GM23338 (cell line): ENCODE data around the gene FBXO17. TPM values are rescaled to one million over a fixed set of nuclear protein-coding genes. Genes with fewer than 3 reads are reported as not detected.

Experiments
- ATAC-seq: fragments of 200-7000 bp; cut with Tn5 transposase; 3 replicates; pipeline ENCODE4 v1.9.1; 2020
- DNase-seq: peaks from one replicate; pipeline ENCODE4 v3.0.0-alpha.2; 2015; ENCODE audit warnings: low spot score
- H2AFZ ChIP-seq: fragments of 200-600 bp; sonication (generic); 2 replicates; pipeline ENCODE4 v1.8.0; 2016; ENCODE audit warnings: antibody characterized with exemption, mild to moderate bottlenecking, moderate library complexity
- H3F3A ChIP-seq: fragments of 200-600 bp; sonication (generic); replicated peaks from 2 replicates; pipeline ENCODE4 v1.8.0; 2017; ENCODE audit warnings: antibody characterized with exemption, mixed run types, low read depth
- H3K27ac ChIP-seq: fragments of 200-600 bp; sonication (generic); 2 replicates; pipeline ENCODE4 v1.6.1; 2016; ENCODE audit warnings: low read depth
- H3K27me3 ChIP-seq: fragments of 200-600 bp; sonication (generic); 2 replicates; pipeline ENCODE4 v1.8.0; 2016; ENCODE audit warnings: mild to moderate bottlenecking, mixed run types, moderate library complexity; ENCODE audit not compliant: insufficient read depth
- H3K36me3 ChIP-seq: fragments of 200-600 bp; sonication (generic); 2 replicates; pipeline ENCODE4 v1.8.0; 2016; ENCODE audit warnings: mild to moderate bottlenecking; ENCODE audit not compliant: insufficient read depth
- H3K4me1 ChIP-seq: fragments of 200-600 bp; sonication (generic); 2 replicates; pipeline ENCODE4 v1.8.0; 2016; ENCODE audit warnings: mild to moderate bottlenecking, moderate library complexity; ENCODE audit not compliant: insufficient read depth
- H3K4me2 ChIP-seq: fragments of 200-600 bp; sonication (generic); 2 replicates; pipeline ENCODE4 v1.7.1; 2017; ENCODE audit warnings: mixed run types
- H3K4me3 ChIP-seq: fragments of 200-600 bp; sonication (generic); 2 replicates; pipeline ENCODE4 v1.6.1; 2016; ENCODE audit warnings: mixed run types
- H3K79me2 ChIP-seq: fragments of 200-600 bp; sonication (generic); replicated peaks from 2 replicates; pipeline ENCODE4 v1.8.0; 2017; ENCODE audit warnings: mild to moderate bottlenecking; ENCODE audit not compliant: insufficient read depth
- H3K9me2 ChIP-seq: fragments of 200-600 bp; sonication (generic); 2 replicates; pipeline ENCODE4 v1.8.0; 2017; ENCODE audit not compliant: insufficient read depth
- H4K20me1 ChIP-seq: fragments of 200-600 bp; sonication (generic); replicated peaks from 2 replicates; pipeline ENCODE4 v1.8.0; 2017; ENCODE audit warnings: mild to moderate bottlenecking; ENCODE audit not compliant: insufficient read depth
- H3K27ac Mint-ChIP-seq: 2 replicates; pipeline ENCODE4 v1.8.0; 2020; ENCODE audit warnings: inconsistent platforms, mild to moderate bottlenecking, moderate library complexity, mixed read lengths
- H3K27me3 Mint-ChIP-seq: 3 replicates; pipeline ENCODE4 v1.8.0; 2022; ENCODE audit warnings: low read depth, mild to moderate bottlenecking, moderate library complexity, mixed read lengths, inconsistent platforms; ENCODE audit not compliant: insufficient read depth, poor library complexity
- H3K36me3 Mint-ChIP-seq: 3 replicates; pipeline ENCODE4 v1.8.0; 2021; ENCODE audit warnings: low read depth, mild to moderate bottlenecking, inconsistent platforms, moderate library complexity, mixed read lengths
- H3K4me1 Mint-ChIP-seq: 3 replicates; pipeline ENCODE4 v1.8.0; 2020; ENCODE audit warnings: mild to moderate bottlenecking, inconsistent platforms, mixed read lengths
- H3K4me3 Mint-ChIP-seq: 3 replicates; pipeline ENCODE4 v1.8.0; 2021; ENCODE audit warnings: moderate library complexity, mild to moderate bottlenecking, inconsistent platforms, mixed read lengths
- H3K9me3 Mint-ChIP-seq: 3 replicates; pipeline ENCODE4 v1.8.0; 2020; ENCODE audit warnings: moderate library complexity, mild to moderate bottlenecking, inconsistent platforms, mixed read lengths
- CREB1 ChIP-seq: fragments of 250-450 bp; sonication (Bioruptor Pico); IDR thresholded peaks from 2 replicates; pipeline ENCODE4 v1.5.0; 2020; ENCODE audit warnings: low read depth, mild to moderate bottlenecking, moderate library complexity
- EZH2 ChIP-seq: fragments of 200-600 bp; sonication (generic); IDR thresholded peaks from one replicate; pipeline ENCODE4 v1.8.0; 2017; ENCODE audit warnings: antibody characterized with exemption, mild to moderate bottlenecking, low read depth; ENCODE audit not compliant: unreplicated experiment
- EZH2phosphoT487 ChIP-seq: fragments of 200-600 bp; sonication (generic); IDR thresholded peaks from one replicate; pipeline ENCODE4 v1.8.1; 2018; ENCODE audit warnings: antibody characterized with exemption; ENCODE audit not compliant: unreplicated experiment
- JUNB ChIP-seq: IDR thresholded peaks from one replicate; pipeline ENCODE4 v1.6.1; 2016; ENCODE audit warnings: antibody characterized with exemption; ENCODE audit not compliant: unreplicated experiment
- NANOG ChIP-seq: IDR thresholded peaks from 2 replicates; pipeline ENCODE4 v1.6.1; 2016; ENCODE audit warnings: antibody characterized with exemption, borderline replicate concordance
- POLR2AphosphoS5 ChIP-seq: IDR thresholded peaks from 2 replicates; pipeline ENCODE4 v1.6.1; 2016; ENCODE audit warnings: antibody characterized with exemption, low read depth
- STAT1 ChIP-seq: IDR thresholded peaks from one replicate; pipeline ENCODE4 v1.6.1; 2016; ENCODE audit warnings: antibody characterized with exemption; ENCODE audit not compliant: unreplicated experiment
- ZNF114 ChIP-seq: fragments of 250-450 bp; sonication (Bioruptor Pico); IDR thresholded peaks from 2 replicates; pipeline ENCODE4 v1.5.0; 2020; ENCODE audit warnings: mild to moderate bottlenecking, moderate library complexity
- ZNF331 ChIP-seq: fragments of 250-450 bp; sonication (Bioruptor Pico); IDR thresholded peaks from 2 replicates; pipeline ENCODE4 v1.5.0; 2020; ENCODE audit warnings: low read depth, mild to moderate bottlenecking, moderate library complexity
- polyA plus RNA-seq: library from polyadenylated mRNA; unstranded; fragments of >200 nt; fragmentation: Nextera tagmentation; extraction: Ambion mirVana; gene quantifications from 2 replicates; pipeline ENCODE4 v1.2.1, GENCODE V29; 2016
- total RNA-seq: library from RNA; depleted of rRNA; stranded (reverse); fragments of >200 nt; shearing (Covaris generic); gene quantifications from 2 replicates; pipeline ENCODE4 v1.2.3, GENCODE V29; 2014
- TF ChIP-seq, protein P1 (sequence below): IDR thresholded peaks from one replicate; pipeline ENCODE4 v1.6.1; 2018; ENCODE audit warnings: antibody characterized with exemption; ENCODE audit not compliant: unreplicated experiment
- TF ChIP-seq, protein P2 (sequence below), 2 experiments: fragments of 200-600 bp in 1 of 2; sonication (generic) in 1 of 2; conservative IDR thresholded peaks; 2 replicates each; pipeline versions ENCODE4 v1.5.1 to v1.6.1; 2016 to 2017; ENCODE audit warnings: antibody characterized with exemption in 2 of 2, low read depth in 2 of 2, mild to moderate bottlenecking in 2 of 2, moderate library complexity in 1 of 2
- TF ChIP-seq, protein P3 (sequence below): IDR thresholded peaks from 2 replicates; pipeline ENCODE4 v1.6.1; 2016; ENCODE audit warnings: antibody characterized with exemption

Gene FBXO17
- total and polyA plus RNA-seq, 2 experiments from 2014 or later, result 17.2 to 29.0 TPM

- Mint-ChIP-seq H3K27me3 (peaks cover 3% of the 10 kb centered on the region), H3K4me1 (peaks cover 3% of the 10 kb centered on the region; the same call in 2 of the 3 replicates), H3K4me3 (no peak overlapping the region; the same call in 2 of the 3 replicates), H3K36me3 (0 out of 3 replicates have a peak, but pooled peaks cover 3% of the 10 kb centered on the region), H3K9me3 (no peaks in the 10 kb centered on the region; the same call in 2 of the 3 replicates), H3K27ac (no peak overlapping the region)
- no peaks in the 10 kb centered on the region for H3K36me3 ChIP-seq
- no peaks in the 10 kb centered on the region for H3K4me1 ChIP-seq
- H3K4me2 ChIP-seq, result no peak overlapping the region
- H3K27ac ChIP-seq, result no peak overlapping the region
- no peak overlapping the region for H2AFZ ChIP-seq
- H3K27me3 ChIP-seq, result no peaks in the 10 kb centered on the region
- peak; percentile 73 for ATAC-seq
- no peak overlapping the region for H3K4me3 ChIP-seq
- TF ChIP-seq CREB1 (CRISPR knock-in tag) (no peak), POLR2AphosphoS5 (no peak), ZNF331 (no peak), EZH2phosphoT487 (no peak), NANOG (no peak), ZNF114 (no peak), EZH2 (no peak), JUNB (no peak), STAT1 (no peak)
- TF ChIP-seq, protein P1, sequence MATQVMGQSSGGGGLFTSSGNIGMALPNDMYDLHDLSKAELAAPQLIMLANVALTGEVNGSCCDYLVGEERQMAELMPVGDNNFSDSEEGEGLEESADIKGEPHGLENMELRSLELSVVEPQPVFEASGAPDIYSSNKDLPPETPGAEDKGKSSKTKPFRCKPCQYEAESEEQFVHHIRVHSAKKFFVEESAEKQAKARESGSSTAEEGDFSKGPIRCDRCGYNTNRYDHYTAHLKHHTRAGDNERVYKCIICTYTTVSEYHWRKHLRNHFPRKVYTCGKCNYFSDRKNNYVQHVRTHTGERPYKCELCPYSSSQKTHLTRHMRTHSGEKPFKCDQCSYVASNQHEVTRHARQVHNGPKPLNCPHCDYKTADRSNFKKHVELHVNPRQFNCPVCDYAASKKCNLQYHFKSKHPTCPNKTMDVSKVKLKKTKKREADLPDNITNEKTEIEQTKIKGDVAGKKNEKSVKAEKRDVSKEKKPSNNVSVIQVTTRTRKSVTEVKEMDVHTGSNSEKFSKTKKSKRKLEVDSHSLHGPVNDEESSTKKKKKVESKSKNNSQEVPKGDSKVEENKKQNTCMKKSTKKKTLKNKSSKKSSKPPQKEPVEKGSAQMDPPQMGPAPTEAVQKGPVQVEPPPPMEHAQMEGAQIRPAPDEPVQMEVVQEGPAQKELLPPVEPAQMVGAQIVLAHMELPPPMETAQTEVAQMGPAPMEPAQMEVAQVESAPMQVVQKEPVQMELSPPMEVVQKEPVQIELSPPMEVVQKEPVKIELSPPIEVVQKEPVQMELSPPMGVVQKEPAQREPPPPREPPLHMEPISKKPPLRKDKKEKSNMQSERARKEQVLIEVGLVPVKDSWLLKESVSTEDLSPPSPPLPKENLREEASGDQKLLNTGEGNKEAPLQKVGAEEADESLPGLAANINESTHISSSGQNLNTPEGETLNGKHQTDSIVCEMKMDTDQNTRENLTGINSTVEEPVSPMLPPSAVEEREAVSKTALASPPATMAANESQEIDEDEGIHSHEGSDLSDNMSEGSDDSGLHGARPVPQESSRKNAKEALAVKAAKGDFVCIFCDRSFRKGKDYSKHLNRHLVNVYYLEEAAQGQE, result no peak
- TF ChIP-seq, protein P2, sequence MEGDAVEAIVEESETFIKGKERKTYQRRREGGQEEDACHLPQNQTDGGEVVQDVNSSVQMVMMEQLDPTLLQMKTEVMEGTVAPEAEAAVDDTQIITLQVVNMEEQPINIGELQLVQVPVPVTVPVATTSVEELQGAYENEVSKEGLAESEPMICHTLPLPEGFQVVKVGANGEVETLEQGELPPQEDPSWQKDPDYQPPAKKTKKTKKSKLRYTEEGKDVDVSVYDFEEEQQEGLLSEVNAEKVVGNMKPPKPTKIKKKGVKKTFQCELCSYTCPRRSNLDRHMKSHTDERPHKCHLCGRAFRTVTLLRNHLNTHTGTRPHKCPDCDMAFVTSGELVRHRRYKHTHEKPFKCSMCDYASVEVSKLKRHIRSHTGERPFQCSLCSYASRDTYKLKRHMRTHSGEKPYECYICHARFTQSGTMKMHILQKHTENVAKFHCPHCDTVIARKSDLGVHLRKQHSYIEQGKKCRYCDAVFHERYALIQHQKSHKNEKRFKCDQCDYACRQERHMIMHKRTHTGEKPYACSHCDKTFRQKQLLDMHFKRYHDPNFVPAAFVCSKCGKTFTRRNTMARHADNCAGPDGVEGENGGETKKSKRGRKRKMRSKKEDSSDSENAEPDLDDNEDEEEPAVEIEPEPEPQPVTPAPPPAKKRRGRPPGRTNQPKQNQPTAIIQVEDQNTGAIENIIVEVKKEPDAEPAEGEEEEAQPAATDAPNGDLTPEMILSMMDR (conservative IDR thresholded peaks at IDR 0.05; ENCODE audit: low read depth in 2 of 2), result no peak
- no peaks in the 10 kb centered on the region for H3K79me2 ChIP-seq
- no peaks in the 10 kb centered on the region for H3F3A ChIP-seq
- H4K20me1 ChIP-seq, result no peaks in the 10 kb centered on the region
- peak; percentile 42 for DNase-seq
- H3K9me2 ChIP-seq, result no peaks in the 10 kb centered on the region
Measured at GRCh38 chr19:38892841-38893240, 82.7 kb downstream of the FBXO17 start.

DNA sequence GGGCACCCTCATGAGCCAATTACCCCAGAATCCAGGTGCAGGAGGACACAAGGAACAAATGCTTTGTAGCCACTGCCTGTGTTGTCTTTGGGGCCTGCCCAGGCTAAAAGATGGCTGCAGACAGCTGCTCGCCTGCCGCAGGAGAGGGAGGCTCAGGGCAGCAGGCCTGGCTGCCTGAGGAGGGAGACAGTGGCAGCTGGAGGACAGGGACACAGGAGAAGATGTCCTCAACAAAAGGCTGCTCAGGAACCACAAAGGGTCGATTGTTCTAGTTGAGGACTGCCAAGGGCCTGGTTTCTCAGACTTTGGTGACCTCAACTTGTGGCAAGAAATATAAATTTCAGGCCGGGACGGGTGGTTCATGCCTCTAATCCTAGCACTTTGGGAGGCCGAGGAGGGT is 83.8 kb downstream of the FBXO17 start:
- Histone ChIP-seq H3K4me1 (no peaks in the 10 kb centered on the region), H3K27me3 (no peaks in the 10 kb centered on the region), H2AFZ (no peak overlapping the region), H3K9me2 (no peaks in the 10 kb centered on the region), H3F3A (no peaks in the 10 kb centered on the region), H3K4me3 (no peak overlapping the region), H3K27ac (no peak overlapping the region), H3K4me2 (no peak overlapping the region), H4K20me1 (no peaks in the 10 kb centered on the region), H3K79me2 (no peaks in the 10 kb centered on the region), H3K36me3 (no peaks in the 10 kb centered on the region)
- Mint-ChIP-seq H3K4me1 (peaks cover 3% of the 10 kb centered on the region; the same call in 2 of the 3 replicates), H3K27ac (no peak overlapping the region), H3K27me3 (no peaks in the 10 kb centered on the region), H3K4me3 (no peak overlapping the region), H3K9me3 (no peaks in the 10 kb centered on the region; the same call in 2 of the 3 replicates), H3K36me3 (0 out of 3 replicates have a peak, but pooled peaks cover 3% of the 10 kb centered on the region)
- ATAC-seq (no peak), DNase-seq (no peak)
- TF ChIP-seq, protein P2 (conservative IDR thresholded peaks at IDR 0.05; ENCODE audit: low read depth in 2 of 2), result no peak
- TF ChIP-seq CREB1 (CRISPR knock-in tag) (no peak), STAT1 (no peak), EZH2phosphoT487 (no peak), POLR2AphosphoS5 (no peak), NANOG (no peak), EZH2 (no peak), JUNB (no peak), ZNF331 (no peak)
- TF ChIP-seq, protein P3, sequence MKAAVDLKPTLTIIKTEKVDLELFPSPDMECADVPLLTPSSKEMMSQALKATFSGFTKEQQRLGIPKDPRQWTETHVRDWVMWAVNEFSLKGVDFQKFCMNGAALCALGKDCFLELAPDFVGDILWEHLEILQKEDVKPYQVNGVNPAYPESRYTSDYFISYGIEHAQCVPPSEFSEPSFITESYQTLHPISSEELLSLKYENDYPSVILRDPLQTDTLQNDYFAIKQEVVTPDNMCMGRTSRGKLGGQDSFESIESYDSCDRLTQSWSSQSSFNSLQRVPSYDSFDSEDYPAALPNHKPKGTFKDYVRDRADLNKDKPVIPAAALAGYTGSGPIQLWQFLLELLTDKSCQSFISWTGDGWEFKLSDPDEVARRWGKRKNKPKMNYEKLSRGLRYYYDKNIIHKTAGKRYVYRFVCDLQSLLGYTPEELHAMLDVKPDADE, result no peak
